ENCODE results near the gene PCLO. TPM values are rescaled to one million over a fixed set of nuclear protein-coding genes. Genes with fewer than 3 reads are reported as not detected.

The PCLO gene
- total RNA-seq, 1 experiment from 2014 or later, result 3.1 TPM

- no peak overlapping the region; a peak in 1 of 7 replicates for H3K27ac Mint-ChIP-seq
Measured at GRCh38 chr7:82950436-82950835, 212.2 kb downstream of the PCLO start.

More at GRCh38 chr7:82950436-82950835, 212.2 kb downstream of the PCLO start:
- WGBS (ENCODE audit: extremely low coverage, insufficient read length, low lambda C conversion rate), result no CpG with 5 or more reads among the region's 4 CpGs
- Histone ChIP-seq H3K9me3 (ENCODE audit: control insufficient read depth, low read depth, low read length) (no peaks in the 10 kb centered on the region), H3K23me2 (ENCODE audit: insufficient read length, low read depth, low read length, poor library complexity, severe bottlenecking) (no peaks in the 10 kb centered on the region), H3K18ac (ENCODE audit: insufficient read length, low read depth, low read length) (no peak overlapping the region), H3K4ac (ENCODE audit: low read depth, low read length) (no peak overlapping the region), H3K4me2 (ENCODE audit: insufficient read depth, insufficient read length, low read length) (no peak overlapping the region), H4K20me1 (ENCODE audit: control insufficient read depth, insufficient read depth, insufficient read length) (no peaks in the 10 kb centered on the region), H3T11ph (ENCODE audit: low read length) (no peak overlapping the region), H2BK12ac (ENCODE audit: insufficient read length, low read depth, low read length) (no peak overlapping the region), H2BK5ac (ENCODE audit: insufficient read length, low read length) (no peak overlapping the region), H4K8ac (replicated peaks; ENCODE audit: insufficient read length, low read depth, low read length) (no peak overlapping the region), H2BK20ac (ENCODE audit: low read depth, low read length, poor library complexity, severe bottlenecking) (no peak overlapping the region), H3K27ac (ENCODE audit: insufficient read length, low read depth, low read length) (no peak overlapping the region), H2AK5ac (ENCODE audit: insufficient read length, low read length) (no peak overlapping the region), H2BK120ac (ENCODE audit: low read depth, low read length, poor library complexity, severe bottlenecking) (no peak overlapping the region), H3K79me2 (ENCODE audit: insufficient read depth, low read length) (no peaks in the 10 kb centered on the region), H3K27me3 (ENCODE audit: insufficient read depth, low read length) (no peaks in the 10 kb centered on the region), H3K9ac (ENCODE audit: extremely low read depth, insufficient read length, low read length) (no peak overlapping the region), H3K4me1 (ENCODE audit: insufficient read depth, low read length) (no peaks in the 10 kb centered on the region), H3K79me1 (ENCODE audit: insufficient read depth, low read depth, low read length, poor library complexity, severe bottlenecking) (no peaks in the 10 kb centered on the region), H3K23ac (ENCODE audit: insufficient read length, low read depth, low read length) (no peak overlapping the region), H3K14ac (ENCODE audit: insufficient read depth, low read length) (no peak overlapping the region), H2BK15ac (ENCODE audit: low read depth, low read length) (no peak overlapping the region), H3K56ac (ENCODE audit: insufficient read length, low read depth, low read length) (no peak overlapping the region), H4K91ac (ENCODE audit: insufficient read length, low read depth, low read length) (no peak overlapping the region), H2AFZ (ENCODE audit: low read length) (no peak overlapping the region), H4K5ac (ENCODE audit: insufficient read length, low read depth, low read length) (no peak overlapping the region)
- Mint-ChIP-seq H3K9me3 (peaks cover 0 to 5% of the 10 kb centered on the region in 2 experiments; a peak in 1 of 5 replicates), H3K4me1 (no peaks in the 10 kb centered on the region), H3K27me3 (ENCODE audit: low read depth) (no peaks in the 10 kb centered on the region), H3K4me3 (no peak overlapping the region), H3K36me3 (ENCODE audit: insufficient read depth in 1 of 3, low read depth in 3 of 3) (no peaks in the 10 kb centered on the region; a peak in 1 of 7 replicates)
- no peak for DNase-seq
- TF ChIP-seq CTCF (conservative IDR thresholded peaks at IDR 0.05), result no peak
